Right lobe of liver (tissue), 6 donors: Measurements from ENCODE around the gene PKIG. TPM values are rescaled to one million over a fixed set of nuclear protein-coding genes. Genes with fewer than 3 reads are reported as not detected.

Experiments used
- ATAC-seq, 4 donors: fragments of 200-7000 bp; cut with Tn5 transposase; one replicate each; pipeline ENCODE4 v1.9.1; 2020; ENCODE audit warnings: mild to moderate bottlenecking in 4 of 4, moderate library complexity in 4 of 4
- DNase-seq, 3 donors: peaks; one replicate each; pipeline ENCODE4 v3.0.0-alpha.2; 2020
- H3K27ac ChIP-seq, 3 donors: fragments of 200-600 bp; one replicate each; pipeline ENCODE4 v1.8.0; 2022
- H3K27me3 ChIP-seq, 2 donors: fragments of 200-600 bp; one replicate each; pipeline ENCODE4 v1.8.0; 2022
- H3K36me3 ChIP-seq, 4 donors: fragments of 200-600 bp; sonication (generic) in 1 of 4; one replicate each; pipeline versions ENCODE4 v1.5.1 to v1.8.0; 2017 to 2022; ENCODE audit warnings: control low read depth in 1 of 4
- H3K4me1 ChIP-seq, 4 donors: fragments of 200-600 bp; sonication (generic) in 1 of 4; one replicate each; pipeline versions ENCODE4 v1.5.1 to v1.8.0; 2017 to 2022; ENCODE audit warnings: control low read depth in 1 of 4
- H3K4me3 ChIP-seq, 3 donors: fragments of 200-600 bp; one replicate each; pipeline ENCODE4 v1.8.0; 2022
- H3K9me3 ChIP-seq, 4 donors: fragments of 200-600 bp; sonication (generic) in 1 of 4; one replicate each; pipeline versions ENCODE4 v1.5.1 to v1.8.0; 2017 to 2022; ENCODE audit warnings: control low read depth in 1 of 4
- POLR2A ChIP-seq: fragments of 450-650 bp; IDR thresholded peaks from one replicate; pipeline ENCODE4 v1.6.1; 2017; ENCODE audit warnings: antibody characterized with exemption, mild to moderate bottlenecking
- WGBS: methylation state at CpG from one replicate; pipeline ENCODE4 v1.1.6; 2018; ENCODE audit warnings: low coverage, low lambda C conversion rate; ENCODE audit not compliant: insufficient coverage; ENCODE audit errors: missing lambda C conversion rate; 5-methylcytosine and 5-hydroxymethylcytosine counted together
- intact Hi-C, 2 donors: fragments of 100-400 bp; cut with DNase I; formaldehyde crosslinking; loops; one replicate each; pipeline versions ENCODE4 v1.11.2 to v1.14.1; 2022
- total RNA-seq, 6 experiments: library from RNA; depleted of rRNA in 2 of 6; stranded (reverse); fragments of >200 nt in 2 of 6; fragmentation: NEBNext Ultra II Directional in 3 of 6; extraction: Animal tissue kit (Norgen Biotek cat#: 25700) in 3 of 6; gene quantifications; one replicate each; pipeline versions ENCODE4 v1.1.0 to v1.2.4, GENCODE V29; 2016 to 2023
- TF ChIP-seq, protein P1 (sequence below), 4 donors: fragments of 200-600 bp in 3 of 4; fragments of 450-650 bp in 1 of 4; IDR thresholded peaks; one replicate each; pipeline versions ENCODE4 v1.5.1 to v1.8.0; 2016 to 2022; ENCODE audit warnings: antibody characterized with exemption in 4 of 4, mild to moderate bottlenecking in 2 of 4
- donor health status: DM: no; HTN: yes; CAD: no.
- donor health status: DM: no; HTN: no; CAD: no.
- donor health status: DM: no; HTN: no; CAD: no.
- donor health status: DM: no; HTN: yes; CAD: no.
- donor health status: DM: no; HTN: yes; CAD: no.

Gene PKIG
- total RNA-seq, 6 experiments from 2014 or later, result 11.7 to 31.7 (median 21.8) TPM

DNA sequence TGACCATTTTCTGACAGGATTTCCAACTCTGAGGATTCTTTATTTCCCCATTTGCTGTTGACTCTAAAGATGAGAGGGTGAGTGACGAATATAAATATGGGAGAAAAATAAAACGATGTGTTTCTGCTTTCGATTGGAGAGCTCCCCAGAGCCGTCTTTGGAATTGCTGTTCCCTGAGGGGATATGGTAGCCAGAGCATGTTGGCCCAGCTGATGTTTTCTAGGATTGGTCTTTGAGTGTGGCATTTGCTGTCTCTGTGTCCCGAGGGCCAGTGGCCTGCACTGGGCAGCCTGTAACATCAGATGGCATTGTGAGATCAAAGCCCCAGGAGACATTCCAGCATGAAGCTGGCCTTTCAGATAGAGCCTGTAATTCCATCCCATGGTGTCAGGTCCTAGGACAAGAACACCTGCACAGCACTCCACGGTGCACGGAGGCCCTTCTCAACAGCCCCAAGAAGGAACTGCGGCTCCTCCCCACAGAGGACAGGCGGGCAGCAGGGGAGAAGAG is 26.7 kb downstream of the PKIG start:
- Histone ChIP-seq H3K27ac (peak overlapping the region; percentile 65 to 83 (median 78)), H3K4me1 (peaks cover 0 to 24% (median 5%) of the 10 kb centered on the region in 4 donors), H3K4me3 (peak overlapping the region in 1 of 3 donors; percentile 35), H3K9me3 (no peaks in the 10 kb centered on the region), H3K27me3 (no peaks in the 10 kb centered on the region), H3K36me3 (no peaks in the 10 kb centered on the region)
- 93% methylated on average over 4 of the region's 9 CpGs for WGBS
- TF ChIP-seq, protein P1, sequence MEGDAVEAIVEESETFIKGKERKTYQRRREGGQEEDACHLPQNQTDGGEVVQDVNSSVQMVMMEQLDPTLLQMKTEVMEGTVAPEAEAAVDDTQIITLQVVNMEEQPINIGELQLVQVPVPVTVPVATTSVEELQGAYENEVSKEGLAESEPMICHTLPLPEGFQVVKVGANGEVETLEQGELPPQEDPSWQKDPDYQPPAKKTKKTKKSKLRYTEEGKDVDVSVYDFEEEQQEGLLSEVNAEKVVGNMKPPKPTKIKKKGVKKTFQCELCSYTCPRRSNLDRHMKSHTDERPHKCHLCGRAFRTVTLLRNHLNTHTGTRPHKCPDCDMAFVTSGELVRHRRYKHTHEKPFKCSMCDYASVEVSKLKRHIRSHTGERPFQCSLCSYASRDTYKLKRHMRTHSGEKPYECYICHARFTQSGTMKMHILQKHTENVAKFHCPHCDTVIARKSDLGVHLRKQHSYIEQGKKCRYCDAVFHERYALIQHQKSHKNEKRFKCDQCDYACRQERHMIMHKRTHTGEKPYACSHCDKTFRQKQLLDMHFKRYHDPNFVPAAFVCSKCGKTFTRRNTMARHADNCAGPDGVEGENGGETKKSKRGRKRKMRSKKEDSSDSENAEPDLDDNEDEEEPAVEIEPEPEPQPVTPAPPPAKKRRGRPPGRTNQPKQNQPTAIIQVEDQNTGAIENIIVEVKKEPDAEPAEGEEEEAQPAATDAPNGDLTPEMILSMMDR (IDR thresholded peaks at IDR 0.05), result no peak
- no peak for TF ChIP-seq POLR2A
- DNase-seq (no peak), ATAC-seq (no peak)
- intact Hi-C loops, result no loop called here

GRCh38 chr20:44609516-44610312 is 27.3 kb downstream of the PKIG start:
- no peaks in the 10 kb centered on the region for H3K36me3 ChIP-seq
- peaks cover 0 to 24% (median 5%) of the 10 kb centered on the region in 4 donors for H3K4me1 ChIP-seq
- peak overlapping the region; percentile 65 to 83 (median 78) for H3K27ac ChIP-seq
- no peaks in the 10 kb centered on the region for H3K9me3 ChIP-seq
- intact Hi-C loops, result loop anchor here in 1 of 2 donors (10.0 kb wide), 1 partner anchor 225 kb away; no protein-coding TSS in a partner anchor
- ATAC-seq, result peak; percentile 97 to 98 (median 98)
- DNase-seq, result peak; percentile 87 to 91 (median 90)
- TF ChIP-seq POLR2A, result no peak
- TF ChIP-seq, protein P1 (IDR thresholded peaks at IDR 0.05), result peak; percentile 95 to 97 (median 96)
- H3K4me3 ChIP-seq, result peak overlapping the region; percentile 3 to 35 (median 35)
- no peaks in the 10 kb centered on the region for H3K27me3 ChIP-seq
- WGBS, result 6% methylated on average over 13 of the region's 25 CpGs

- no peaks in the 10 kb centered on the region for H3K36me3 ChIP-seq
- TF ChIP-seq, protein P1 (IDR thresholded peaks at IDR 0.05), result no peak
- TF ChIP-seq POLR2A, result no peak
- H3K27ac ChIP-seq, result peak overlapping the region; percentile 65 to 83 (median 78)
- intact Hi-C loops, result loop anchor here in 1 of 2 donors (10.0 kb wide), 1 partner anchor 226 kb away; no protein-coding TSS in a partner anchor
- WGBS, result 0% methylated on average over 1 of the region's 1 CpG
- H3K27me3 ChIP-seq, result no peaks in the 10 kb centered on the region
- DNase-seq (peak in 2 of 3 donors; percentile 43 to 69), ATAC-seq (peak; percentile 60 to 72 (median 62))
- no peaks in the 10 kb centered on the region for H3K9me3 ChIP-seq
- H3K4me1 ChIP-seq, result peaks cover 0 to 24% (median 5%) of the 10 kb centered on the region in 4 donors
- no peak overlapping the region for H3K4me3 ChIP-seq
Measured at GRCh38 chr20:44610313-44610962, 28.1 kb downstream of the PKIG start.

- H3K4me1 ChIP-seq, result peaks cover 0 to 24% (median 5%) of the 10 kb centered on the region in 4 donors
- H3K27me3 ChIP-seq, result no peaks in the 10 kb centered on the region
- no peak overlapping the region for H3K27ac ChIP-seq
- H3K4me3 ChIP-seq, result no peak overlapping the region
- no peaks in the 10 kb centered on the region for H3K36me3 ChIP-seq
- no peaks in the 10 kb centered on the region for H3K9me3 ChIP-seq
- no peak for ATAC-seq
- intact Hi-C loops, result loop anchor here in 1 of 2 donors (10.0 kb wide), 1 partner anchor 229 kb away; no protein-coding TSS in a partner anchor
- WGBS, result 100% methylated on average over 4 of the region's 5 CpGs
- no peak for DNase-seq
- TF ChIP-seq, protein P1 (IDR thresholded peaks at IDR 0.05), result no peak
- TF ChIP-seq POLR2A, result no peak
Measured at GRCh38 chr20:44613575-44613974, 31.2 kb downstream of the PKIG start.
